ENCODE data around the gene NOVA2. TPM values are rescaled to one million over a fixed set of nuclear protein-coding genes. Genes with fewer than 3 reads are reported as not detected.

The NOVA2 gene
- total and polyA plus RNA-seq, 10 donors: 0.42 to 12.5 (median 3.7) TPM

- Histone ChIP-seq H3K27me3 (replicated peaks in 1 of 7) (peaks cover 0 to 31% (median 0%) of the 10 kb centered on the region in 7 donors), H3K27ac (no peak overlapping the region), H3K4me1 (peaks cover 4 to 11% (median 8%) of the 10 kb centered on the region in 6 donors), H3K9me3 (no peaks in the 10 kb centered on the region), H3K36me3 (no peaks in the 10 kb centered on the region), H3K4me3 (peak overlapping the region in 1 of 8 donors; percentile 26)
- peak; percentile 93 for DNase-seq
- intact Hi-C loops (cut with DNase I; ENCODE audit: low total_unique reads): loop anchor here (10.0 kb wide), 1 partner anchor 87 kb away; no protein-coding TSS in a partner anchor
- TF ChIP-seq POLR2A (IDR thresholded peaks at IDR 0.05) (no peak), CTCF (IDR thresholded peaks at IDR 0.05 in 8 of 11, conservative IDR thresholded peaks at IDR 0.05 in 3 of 11) (peak in 5 of 11 experiments; percentile 7 to 22 (median 7)), POLR2AphosphoS5 (IDR thresholded peaks at IDR 0.05) (peak; percentile 58 to 74 (median 74))
- WGBS, 5 donors: 9 to 11% (median 10%) methylated on average over 33 of the region's 33 CpGs
Measured at GRCh38 chr19:45927565-45928261, 46.0 kb downstream of the NOVA2 start.

GRCh38 chr19:45924891-45925447, 48.7 kb downstream of the NOVA2 start:
- intact Hi-C loops (cut with DNase I; ENCODE audit: low total_unique reads): loop anchor here (10.0 kb wide), 1 partner anchor 90 kb away; no protein-coding TSS in a partner anchor
- no peak overlapping the region for H3K27ac ChIP-seq
- H3K4me1 ChIP-seq: peaks cover 4 to 11% (median 8%) of the 10 kb centered on the region in 6 donors

GRCh38 chr19:45922281-45922680, 51.4 kb downstream of the NOVA2 start:
- Histone ChIP-seq H3K4me3 (no peak overlapping the region), H3K27ac (no peak overlapping the region), H3K27me3 (replicated peaks in 1 of 7) (peaks cover 0 to 20% (median 0%) of the 10 kb centered on the region in 7 donors), H3K9me3 (no peaks in the 10 kb centered on the region), H3K4me1 (peaks cover 0 to 2% (median 0%) of the 10 kb centered on the region in 6 donors), H3K36me3 (no peaks in the 10 kb centered on the region)
- no peak for DNase-seq
- TF ChIP-seq CTCF (IDR thresholded peaks at IDR 0.05 in 8 of 11, conservative IDR thresholded peaks at IDR 0.05 in 3 of 11) (no peak), POLR2A (IDR thresholded peaks at IDR 0.05) (no peak), POLR2AphosphoS5 (IDR thresholded peaks at IDR 0.05) (no peak)
- intact Hi-C loops (cut with DNase I; ENCODE audit: low total_unique reads): loop anchor here (10.0 kb wide), 1 partner anchor 93 kb away; no protein-coding TSS in a partner anchor
- WGBS, 5 donors: 61 to 75% (median 64%) methylated on average over 9 of the region's 9 CpGs

More at GRCh38 chr19:45924891-45925447, 48.7 kb downstream of the NOVA2 start:
- no peaks in the 10 kb centered on the region for H3K9me3 ChIP-seq
- peaks cover 0 to 13% (median 0%) of the 10 kb centered on the region in 7 donors for H3K27me3 ChIP-seq (replicated peaks in 1 of 7)
- H3K36me3 ChIP-seq: no peaks in the 10 kb centered on the region
- TF ChIP-seq CTCF (IDR thresholded peaks at IDR 0.05 in 8 of 11, conservative IDR thresholded peaks at IDR 0.05 in 3 of 11): no peak
- TF ChIP-seq POLR2AphosphoS5 (IDR thresholded peaks at IDR 0.05): no peak
- TF ChIP-seq POLR2A (IDR thresholded peaks at IDR 0.05): no peak
- H3K4me3 ChIP-seq: no peak overlapping the region
- DNase-seq: no peak
- WGBS, 5 donors: 62 to 82% (median 73%) methylated on average over 6 of the region's 6 CpGs

GRCh38 chr19:45920458-45920857, 53.2 kb downstream of the NOVA2 start:
- peaks cover 0 to 35% (median 0%) of the 10 kb centered on the region in 7 donors for H3K27me3 ChIP-seq (replicated peaks in 1 of 7)
- H3K4me1 ChIP-seq: no peaks in the 10 kb centered on the region
- no peak for DNase-seq
- no peaks in the 10 kb centered on the region for H3K9me3 ChIP-seq
- no peak overlapping the region for H3K4me3 ChIP-seq
- intact Hi-C loops (cut with DNase I; ENCODE audit: low total_unique reads): loop anchor here (10.0 kb wide), 1 partner anchor 94 kb away; no protein-coding TSS in a partner anchor
- TF ChIP-seq POLR2A (IDR thresholded peaks at IDR 0.05): no peak
- no peak for TF ChIP-seq POLR2AphosphoS5 (IDR thresholded peaks at IDR 0.05)
- TF ChIP-seq CTCF (IDR thresholded peaks at IDR 0.05 in 8 of 11, conservative IDR thresholded peaks at IDR 0.05 in 3 of 11): no peak
- WGBS, 5 donors: 46 to 77% (median 58%) methylated on average over 8 of the region's 8 CpGs
- no peaks in the 10 kb centered on the region for H3K36me3 ChIP-seq
- H3K27ac ChIP-seq: no peak overlapping the region
